ENCODE measurements around the gene MR1.
A peak's percentile ranks its signal among the peaks of the same experiment; 100 is the strongest.

Gene MR1

GRCh38 chr1:181061487-181061886, 27.7 kb downstream of the MR1 start:
- H3K27ac Mint-ChIP-seq (ENCODE audit: low read depth) = peak overlapping the region; percentile 88
- peak overlapping the region; percentile 72 for H3K4me3 Mint-ChIP-seq
- ATAC-seq (replicated peaks; ENCODE audit: extremely low read depth, poor library complexity, severe bottlenecking) (no peak), DNase-seq (ENCODE audit: low spot score in 2 of 2) (no peak)
- peaks cover 10% of the 10 kb centered on the region for H3K9me3 Mint-ChIP-seq
- peaks cover 11% of the 10 kb centered on the region for H3K36me3 Mint-ChIP-seq (ENCODE audit: insufficient read depth)
- peaks cover 31% of the 10 kb centered on the region for H3K4me1 Mint-ChIP-seq
- no peaks in the 10 kb centered on the region for H3K27me3 Mint-ChIP-seq

- ATAC-seq (replicated peaks; ENCODE audit: extremely low read depth, poor library complexity, severe bottlenecking) = peak; percentile 64
- H3K27me3 Mint-ChIP-seq = no peaks in the 10 kb centered on the region
- H3K27ac Mint-ChIP-seq (ENCODE audit: low read depth) = peak overlapping the region; percentile 88
- peaks cover 10% of the 10 kb centered on the region for H3K9me3 Mint-ChIP-seq
- no peak for DNase-seq (ENCODE audit: low spot score in 2 of 2)
- H3K4me3 Mint-ChIP-seq = peak overlapping the region; percentile 72
- H3K4me1 Mint-ChIP-seq = peaks cover 25% of the 10 kb centered on the region
- H3K36me3 Mint-ChIP-seq (ENCODE audit: insufficient read depth) = peaks cover 8% of the 10 kb centered on the region
Measured at GRCh38 chr1:181061891-181062835, 28.4 kb downstream of the MR1 start.

- peaks cover 10% of the 10 kb centered on the region for H3K9me3 Mint-ChIP-seq
- H3K4me3 Mint-ChIP-seq = peak overlapping the region; percentile 72
- peak; percentile 88 for ATAC-seq (replicated peaks; ENCODE audit: extremely low read depth, poor library complexity, severe bottlenecking)
- H3K36me3 Mint-ChIP-seq (ENCODE audit: insufficient read depth) = peaks cover 6% of the 10 kb centered on the region
- H3K27me3 Mint-ChIP-seq = no peaks in the 10 kb centered on the region
- H3K27ac Mint-ChIP-seq (ENCODE audit: low read depth) = peak overlapping the region; percentile 88
- DNase-seq (ENCODE audit: low spot score in 2 of 2) = peak in 1 of 2 donors; percentile 11
- peaks cover 23% of the 10 kb centered on the region for H3K4me1 Mint-ChIP-seq
Measured at GRCh38 chr1:181062836-181063428, 29.1 kb downstream of the MR1 start.

- Mint-ChIP-seq H3K4me3 (no peak overlapping the region), H3K27me3 (no peaks in the 10 kb centered on the region), H3K9me3 (peaks cover 7% of the 10 kb centered on the region), H3K4me1 (peaks cover 23% of the 10 kb centered on the region), H3K36me3 (ENCODE audit: insufficient read depth) (peaks cover 5% of the 10 kb centered on the region), H3K27ac (ENCODE audit: low read depth) (no peak overlapping the region)
- ATAC-seq (replicated peaks; ENCODE audit: extremely low read depth, poor library complexity, severe bottlenecking) (no peak), DNase-seq (ENCODE audit: low spot score in 2 of 2) (no peak)
Measured at GRCh38 chr1:181064011-181064623, 30.3 kb downstream of the MR1 start.

GRCh38 chr1:181064702-181065101, 30.9 kb downstream of the MR1 start:
- Mint-ChIP-seq H3K9me3 (peaks cover 2% of the 10 kb centered on the region), H3K4me1 (peaks cover 23% of the 10 kb centered on the region)

GRCh38 chr1:181073638-181074037, 39.9 kb downstream of the MR1 start:
- Mint-ChIP-seq H3K27me3 (peaks cover 38% of the 10 kb centered on the region), H3K36me3 (ENCODE audit: insufficient read depth) (peaks cover 2% of the 10 kb centered on the region), H3K27ac (ENCODE audit: low read depth) (no peak overlapping the region), H3K4me1 (no peaks in the 10 kb centered on the region), H3K9me3 (no peaks in the 10 kb centered on the region), H3K4me3 (no peak overlapping the region)
- no peak for ATAC-seq (replicated peaks; ENCODE audit: extremely low read depth, poor library complexity, severe bottlenecking)
- no peak for DNase-seq (ENCODE audit: low spot score in 2 of 2)

More at GRCh38 chr1:181064702-181065101, 30.9 kb downstream of the MR1 start:
- Mint-ChIP-seq H3K27ac (ENCODE audit: low read depth) (no peak overlapping the region), H3K27me3 (no peaks in the 10 kb centered on the region), H3K4me3 (no peak overlapping the region), H3K36me3 (ENCODE audit: insufficient read depth) (peaks cover 5% of the 10 kb centered on the region)
- ATAC-seq (replicated peaks; ENCODE audit: extremely low read depth, poor library complexity, severe bottlenecking) (no peak), DNase-seq (ENCODE audit: low spot score in 2 of 2) (no peak)

GRCh38 chr1:181075766-181076350, 42.1 kb downstream of the MR1 start:
- ATAC-seq (replicated peaks; ENCODE audit: extremely low read depth, poor library complexity, severe bottlenecking) (no peak), DNase-seq (ENCODE audit: low spot score in 2 of 2) (no peak)
- Mint-ChIP-seq H3K4me1 (no peaks in the 10 kb centered on the region), H3K4me3 (no peak overlapping the region), H3K36me3 (ENCODE audit: insufficient read depth) (peaks cover 2% of the 10 kb centered on the region), H3K27ac (ENCODE audit: low read depth) (no peak overlapping the region), H3K27me3 (peaks cover 61% of the 10 kb centered on the region), H3K9me3 (no peaks in the 10 kb centered on the region)

- no peaks in the 10 kb centered on the region for H3K4me1 Mint-ChIP-seq
- H3K36me3 Mint-ChIP-seq (ENCODE audit: insufficient read depth) = peaks cover 2% of the 10 kb centered on the region
- no peak overlapping the region for H3K27ac Mint-ChIP-seq (ENCODE audit: low read depth)
- ATAC-seq (replicated peaks; ENCODE audit: extremely low read depth, poor library complexity, severe bottlenecking) (no peak), DNase-seq (ENCODE audit: low spot score in 2 of 2) (no peak)
- peaks cover 62% of the 10 kb centered on the region for H3K27me3 Mint-ChIP-seq
- no peaks in the 10 kb centered on the region for H3K9me3 Mint-ChIP-seq
- H3K4me3 Mint-ChIP-seq = no peak overlapping the region
Measured at GRCh38 chr1:181076852-181077251, 43.1 kb downstream of the MR1 start.

GRCh38 chr1:181077576-181078242, 43.9 kb downstream of the MR1 start:
- peaks cover 62% of the 10 kb centered on the region for H3K27me3 Mint-ChIP-seq
- peaks cover 2% of the 10 kb centered on the region for H3K36me3 Mint-ChIP-seq (ENCODE audit: insufficient read depth)
- no peak overlapping the region for H3K27ac Mint-ChIP-seq (ENCODE audit: low read depth)
- no peaks in the 10 kb centered on the region for H3K9me3 Mint-ChIP-seq
- ATAC-seq (replicated peaks; ENCODE audit: extremely low read depth, poor library complexity, severe bottlenecking) = no peak
- no peak for DNase-seq (ENCODE audit: low spot score in 2 of 2)
- no peaks in the 10 kb centered on the region for H3K4me1 Mint-ChIP-seq
- H3K4me3 Mint-ChIP-seq = no peak overlapping the region

GRCh38 chr1:181079382-181079781, 45.6 kb downstream of the MR1 start:
- peaks cover 3% of the 10 kb centered on the region for H3K4me1 Mint-ChIP-seq
- no peak overlapping the region for H3K4me3 Mint-ChIP-seq
- H3K36me3 Mint-ChIP-seq (ENCODE audit: insufficient read depth) = peaks cover 2% of the 10 kb centered on the region
- no peaks in the 10 kb centered on the region for H3K9me3 Mint-ChIP-seq
- H3K27ac Mint-ChIP-seq (ENCODE audit: low read depth) = no peak overlapping the region
- DNase-seq (ENCODE audit: low spot score in 2 of 2) (no peak), ATAC-seq (replicated peaks; ENCODE audit: extremely low read depth, poor library complexity, severe bottlenecking) (no peak)
- H3K27me3 Mint-ChIP-seq = peaks cover 61% of the 10 kb centered on the region

- Mint-ChIP-seq H3K4me3 (no peak overlapping the region), H3K36me3 (ENCODE audit: insufficient read depth) (peaks cover 2% of the 10 kb centered on the region), H3K4me1 (peaks cover 5% of the 10 kb centered on the region), H3K27me3 (peaks cover 55% of the 10 kb centered on the region), H3K27ac (ENCODE audit: low read depth) (no peak overlapping the region), H3K9me3 (no peaks in the 10 kb centered on the region)
- DNase-seq (ENCODE audit: low spot score in 2 of 2) = no peak
- no peak for ATAC-seq (replicated peaks; ENCODE audit: extremely low read depth, poor library complexity, severe bottlenecking)
Measured at GRCh38 chr1:181079920-181080319, 46.1 kb downstream of the MR1 start.

- H3K36me3 Mint-ChIP-seq (ENCODE audit: insufficient read depth) = peaks cover 2% of the 10 kb centered on the region
- H3K9me3 Mint-ChIP-seq = no peaks in the 10 kb centered on the region
- H3K4me1 Mint-ChIP-seq = peaks cover 5% of the 10 kb centered on the region
- DNase-seq (ENCODE audit: low spot score in 2 of 2) (no peak), ATAC-seq (replicated peaks; ENCODE audit: extremely low read depth, poor library complexity, severe bottlenecking) (no peak)
- no peak overlapping the region for H3K27ac Mint-ChIP-seq (ENCODE audit: low read depth)
- no peak overlapping the region for H3K4me3 Mint-ChIP-seq
- H3K27me3 Mint-ChIP-seq = peaks cover 52% of the 10 kb centered on the region
Measured at GRCh38 chr1:181080556-181080955, 46.8 kb downstream of the MR1 start.
